Astrocyte (in vitro differentiated cells and primary cell): ENCODE measurements around the gene YJU2.

Experiments used
- EZH2 ChIP-seq: IDR thresholded peaks from 2 replicates; pipeline ENCODE4 v1.6.1; 2012; ENCODE audit warnings: mild to moderate bottlenecking, low read length, inconsistent platforms; ENCODE audit not compliant: insufficient read depth
- TF ChIP-seq, protein P1 (sequence below): IDR thresholded peaks from 2 replicates; pipeline ENCODE4 v1.5.1; 2011; ENCODE audit warnings: low read depth, mild to moderate bottlenecking, inconsistent platforms, low read length, moderate library complexity; ENCODE audit not compliant: insufficient read depth

- TF ChIP-seq, protein P1, sequence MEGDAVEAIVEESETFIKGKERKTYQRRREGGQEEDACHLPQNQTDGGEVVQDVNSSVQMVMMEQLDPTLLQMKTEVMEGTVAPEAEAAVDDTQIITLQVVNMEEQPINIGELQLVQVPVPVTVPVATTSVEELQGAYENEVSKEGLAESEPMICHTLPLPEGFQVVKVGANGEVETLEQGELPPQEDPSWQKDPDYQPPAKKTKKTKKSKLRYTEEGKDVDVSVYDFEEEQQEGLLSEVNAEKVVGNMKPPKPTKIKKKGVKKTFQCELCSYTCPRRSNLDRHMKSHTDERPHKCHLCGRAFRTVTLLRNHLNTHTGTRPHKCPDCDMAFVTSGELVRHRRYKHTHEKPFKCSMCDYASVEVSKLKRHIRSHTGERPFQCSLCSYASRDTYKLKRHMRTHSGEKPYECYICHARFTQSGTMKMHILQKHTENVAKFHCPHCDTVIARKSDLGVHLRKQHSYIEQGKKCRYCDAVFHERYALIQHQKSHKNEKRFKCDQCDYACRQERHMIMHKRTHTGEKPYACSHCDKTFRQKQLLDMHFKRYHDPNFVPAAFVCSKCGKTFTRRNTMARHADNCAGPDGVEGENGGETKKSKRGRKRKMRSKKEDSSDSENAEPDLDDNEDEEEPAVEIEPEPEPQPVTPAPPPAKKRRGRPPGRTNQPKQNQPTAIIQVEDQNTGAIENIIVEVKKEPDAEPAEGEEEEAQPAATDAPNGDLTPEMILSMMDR: no peak
- no peak for TF ChIP-seq EZH2
Observed at GRCh38 chr19:4316956-4317355, 70.1 kb downstream of the YJU2 start.
